Measurements from ENCODE around the gene ERN1.

The ERN1 gene

DNA sequence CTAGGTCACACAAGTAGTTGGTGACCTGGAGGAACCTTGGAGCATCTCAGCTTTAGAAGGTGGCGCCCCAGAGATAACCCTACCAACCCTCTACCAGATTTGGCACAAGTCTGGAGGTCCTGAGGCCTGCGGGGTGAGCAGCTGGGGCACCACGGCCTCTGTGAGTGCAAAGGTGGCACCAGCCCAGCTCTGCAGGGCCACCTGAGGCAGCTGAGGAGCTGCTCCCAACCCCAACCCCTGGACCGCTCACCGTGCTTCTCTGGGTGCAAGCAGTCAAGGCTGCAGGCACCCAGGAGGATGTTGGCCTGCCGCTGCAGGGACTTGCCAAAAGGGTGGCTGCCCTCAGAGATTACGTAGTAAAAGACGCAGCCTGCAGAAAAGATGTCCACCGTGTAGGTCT is 81.1 kb downstream of the ERN1 start:
- no peak overlapping the region for H3K4me3 ChIP-seq (ENCODE audit: low read depth, low read length)
- TF ChIP-seq, protein P1, sequence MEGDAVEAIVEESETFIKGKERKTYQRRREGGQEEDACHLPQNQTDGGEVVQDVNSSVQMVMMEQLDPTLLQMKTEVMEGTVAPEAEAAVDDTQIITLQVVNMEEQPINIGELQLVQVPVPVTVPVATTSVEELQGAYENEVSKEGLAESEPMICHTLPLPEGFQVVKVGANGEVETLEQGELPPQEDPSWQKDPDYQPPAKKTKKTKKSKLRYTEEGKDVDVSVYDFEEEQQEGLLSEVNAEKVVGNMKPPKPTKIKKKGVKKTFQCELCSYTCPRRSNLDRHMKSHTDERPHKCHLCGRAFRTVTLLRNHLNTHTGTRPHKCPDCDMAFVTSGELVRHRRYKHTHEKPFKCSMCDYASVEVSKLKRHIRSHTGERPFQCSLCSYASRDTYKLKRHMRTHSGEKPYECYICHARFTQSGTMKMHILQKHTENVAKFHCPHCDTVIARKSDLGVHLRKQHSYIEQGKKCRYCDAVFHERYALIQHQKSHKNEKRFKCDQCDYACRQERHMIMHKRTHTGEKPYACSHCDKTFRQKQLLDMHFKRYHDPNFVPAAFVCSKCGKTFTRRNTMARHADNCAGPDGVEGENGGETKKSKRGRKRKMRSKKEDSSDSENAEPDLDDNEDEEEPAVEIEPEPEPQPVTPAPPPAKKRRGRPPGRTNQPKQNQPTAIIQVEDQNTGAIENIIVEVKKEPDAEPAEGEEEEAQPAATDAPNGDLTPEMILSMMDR (IDR thresholded peaks at IDR 0.05; ENCODE audit: low read depth, low read length) = no peak
- TF ChIP-seq MYC (IDR thresholded peaks at IDR 0.05; ENCODE audit: low read depth, low read length) (no peak), POLR2A (IDR thresholded peaks at IDR 0.05; ENCODE audit: extremely low read depth, insufficient read length) (no peak)
- TF ChIP-seq, protein P2, sequence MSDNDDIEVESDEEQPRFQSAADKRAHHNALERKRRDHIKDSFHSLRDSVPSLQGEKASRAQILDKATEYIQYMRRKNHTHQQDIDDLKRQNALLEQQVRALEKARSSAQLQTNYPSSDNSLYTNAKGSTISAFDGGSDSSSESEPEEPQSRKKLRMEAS (IDR thresholded peaks at IDR 0.05; ENCODE audit: low read depth, low read length) = no peak
- DNase-seq (ENCODE audit: low read depth) = no peak

DNA sequence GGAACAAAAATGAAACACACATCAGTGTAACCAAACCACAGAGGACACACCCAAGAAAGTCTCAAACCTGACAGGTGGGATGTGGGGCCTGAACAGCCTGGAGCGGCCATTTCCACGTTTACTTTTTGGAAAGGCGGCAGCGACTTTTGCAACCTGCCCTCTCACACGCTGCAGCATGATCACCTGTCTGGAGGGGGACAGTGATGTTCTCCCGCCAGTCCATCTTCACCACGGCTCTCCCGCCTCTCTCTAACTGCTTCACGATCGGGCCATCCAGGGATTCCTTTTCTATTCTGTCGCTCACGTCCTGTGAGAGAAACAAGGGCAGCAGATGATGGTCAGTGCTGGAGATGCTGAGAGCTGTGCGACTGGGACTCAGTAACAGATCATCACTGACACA is 84.8 kb downstream of the ERN1 start:
- DNase-seq (ENCODE audit: low read depth) = no peak
- TF ChIP-seq, protein P2 (IDR thresholded peaks at IDR 0.05; ENCODE audit: low read depth, low read length) = no peak
- TF ChIP-seq, protein P1 (IDR thresholded peaks at IDR 0.05; ENCODE audit: low read depth, low read length) = no peak
- no peak for TF ChIP-seq POLR2A (IDR thresholded peaks at IDR 0.05; ENCODE audit: extremely low read depth, insufficient read length)
- TF ChIP-seq MYC (IDR thresholded peaks at IDR 0.05; ENCODE audit: low read depth, low read length) = no peak

DNA sequence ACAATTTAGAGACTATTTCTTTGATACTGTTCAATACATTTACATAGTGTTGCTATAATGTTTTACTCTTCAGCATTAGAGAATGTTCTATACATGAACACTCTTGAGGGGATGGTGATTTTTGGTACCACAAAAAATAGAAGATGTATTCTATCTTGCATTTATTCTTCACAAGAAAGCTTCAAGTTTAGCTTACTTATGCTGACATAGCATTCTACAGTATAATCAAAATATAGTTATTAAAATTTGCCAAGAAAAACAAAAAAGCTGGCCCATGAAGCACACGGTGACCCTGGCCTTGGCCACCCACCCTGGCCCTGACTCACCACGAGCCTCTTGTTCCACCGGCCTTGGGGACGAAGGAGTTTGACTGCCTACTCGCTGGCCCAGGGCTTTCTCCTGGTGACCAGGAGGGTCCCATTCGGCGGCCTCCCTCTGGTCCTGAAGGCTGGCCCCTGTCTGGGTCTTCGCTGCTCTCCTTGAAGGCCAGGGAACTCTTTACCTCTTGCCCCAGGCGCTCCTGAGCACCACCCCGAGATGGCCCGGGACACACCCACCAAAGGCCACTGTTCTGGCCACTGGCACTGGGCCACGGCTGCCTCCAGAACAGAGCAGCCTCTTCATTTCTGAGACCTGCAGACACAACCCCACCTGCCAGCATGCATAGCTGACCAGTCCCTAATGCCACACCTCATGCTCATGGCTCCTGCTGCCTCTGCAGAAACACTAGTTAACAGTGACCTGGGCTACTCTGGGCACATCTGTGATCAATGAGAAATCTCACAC is 87.1 kb downstream of the ERN1 start:
- H3K4me3 ChIP-seq (ENCODE audit: low read depth, low read length) = no peak overlapping the region
- TF ChIP-seq, protein P2 (IDR thresholded peaks at IDR 0.05; ENCODE audit: low read depth, low read length) = no peak
- TF ChIP-seq, protein P1 (IDR thresholded peaks at IDR 0.05; ENCODE audit: low read depth, low read length) = no peak
- no peak for TF ChIP-seq POLR2A (IDR thresholded peaks at IDR 0.05; ENCODE audit: extremely low read depth, insufficient read length)
- no peak for DNase-seq (ENCODE audit: low read depth)

More for the DNA sequence above, 84.8 kb downstream of the ERN1 start:
- H3K4me3 ChIP-seq (ENCODE audit: low read depth, low read length) = no peak overlapping the region

DNA sequence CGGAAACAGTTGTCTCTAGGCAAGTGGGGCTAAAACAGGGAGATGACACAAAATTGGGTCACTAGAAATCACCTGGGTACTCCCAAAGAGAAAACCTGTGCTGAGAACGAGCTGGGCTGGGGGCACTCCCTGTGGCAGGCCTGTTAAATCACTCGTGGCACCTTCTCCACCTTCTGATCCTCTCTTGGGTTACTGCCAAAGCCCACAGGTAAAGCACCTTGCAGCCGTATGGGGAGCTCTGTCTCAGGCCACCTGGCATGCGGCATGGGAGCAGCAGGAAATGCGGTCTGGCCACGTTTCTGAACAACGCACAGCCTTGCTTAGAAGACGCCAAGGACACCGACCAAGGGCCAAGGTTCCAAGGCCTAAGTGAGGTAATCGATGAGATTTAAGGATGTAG is 88.0 kb downstream of the ERN1 start:
- TF ChIP-seq, protein P2 (IDR thresholded peaks at IDR 0.05; ENCODE audit: low read depth, low read length) = no peak
- TF ChIP-seq MYC (IDR thresholded peaks at IDR 0.05; ENCODE audit: low read depth, low read length) (no peak), POLR2A (IDR thresholded peaks at IDR 0.05; ENCODE audit: extremely low read depth, insufficient read length) (no peak)
- TF ChIP-seq, protein P1 (IDR thresholded peaks at IDR 0.05; ENCODE audit: low read depth, low read length) = no peak
- no peak for DNase-seq (ENCODE audit: low read depth)
- no peak overlapping the region for H3K4me3 ChIP-seq (ENCODE audit: low read depth, low read length)

DNA sequence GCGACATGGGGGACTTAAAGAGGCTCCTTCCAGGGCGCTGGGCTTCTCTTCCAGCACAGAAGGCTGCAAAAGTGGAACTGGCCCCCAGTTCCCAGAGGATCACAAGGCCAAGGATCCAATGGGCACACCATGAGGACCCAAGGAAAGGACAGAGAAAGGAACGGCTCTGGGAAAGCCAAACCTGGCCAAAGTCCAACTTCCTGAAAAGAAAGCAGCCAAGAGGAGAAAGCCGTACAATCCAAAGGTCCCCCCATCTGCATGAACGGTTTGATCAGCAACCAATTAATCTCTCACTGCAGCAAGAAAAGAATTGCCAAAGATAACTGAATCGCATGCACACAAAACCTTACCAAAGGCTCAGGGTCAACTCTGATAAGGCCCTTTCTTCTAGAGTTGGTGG is 89.7 kb downstream of the ERN1 start:
- TF ChIP-seq, protein P1 (IDR thresholded peaks at IDR 0.05; ENCODE audit: low read depth, low read length) = no peak
- TF ChIP-seq, protein P2 (IDR thresholded peaks at IDR 0.05; ENCODE audit: low read depth, low read length) = no peak
- TF ChIP-seq POLR2A (IDR thresholded peaks at IDR 0.05; ENCODE audit: extremely low read depth, insufficient read length) = no peak
- TF ChIP-seq MYC (IDR thresholded peaks at IDR 0.05; ENCODE audit: low read depth, low read length) = no peak
- H3K4me3 ChIP-seq (ENCODE audit: low read depth, low read length) = no peak overlapping the region

More for the DNA sequence above, 89.7 kb downstream of the ERN1 start:
- no peak for DNase-seq (ENCODE audit: low read depth)

All from NB4 (cell line).